IPS-NIHi11 (cell line): ENCODE measurements around the gene HS3ST4.

Experiments used
- DNase-seq: peaks from one replicate; pipeline ENCODE4 v3.0.0; 2012; ENCODE audit warnings: mixed read lengths, low spot score

Gene HS3ST4

GRCh38 chr16:26186091-26186615 lies 494.4 kb downstream of the HS3ST4 start:
- no peak for DNase-seq
